Brain microvascular endothelial cell (primary cell): ENCODE data around the gene RNASE7.

Source experiments
- DNase-seq: peaks from one replicate; pipeline ENCODE4 v3.0.0-alpha.2; 2020
- H3K27ac ChIP-seq: fragments of 250-450 bp; sonication (Bioruptor Pico); 2 replicates; pipeline ENCODE4 v1.5.1; 2020; ENCODE audit warnings: mild to moderate bottlenecking, moderate library complexity
- H3K27me3 ChIP-seq: fragments of 250-450 bp; sonication (Bioruptor Pico); replicated peaks from 2 replicates; pipeline ENCODE4 v1.5.1; 2020; ENCODE audit warnings: mild to moderate bottlenecking
- H3K36me3 ChIP-seq: fragments of 250-450 bp; sonication (Bioruptor Pico); replicated peaks from 2 replicates; pipeline ENCODE4 v1.5.1; 2020; ENCODE audit warnings: mild to moderate bottlenecking
- H3K4me3 ChIP-seq: 2 replicates; pipeline ENCODE4 v1.5.1; 2011; ENCODE audit warnings: low read depth, mild to moderate bottlenecking, control low read depth, low read length, moderate library complexity
- in situ Hi-C: cut with HindIII; loops from 2 replicates; pipeline ENCODE4 v1.10.0; 2017; ENCODE audit warnings: low sequenced_read_pairs, low pct_ligation_motif_present
- TF ChIP-seq, protein P1 (sequence below): IDR thresholded peaks from 2 replicates; pipeline ENCODE4 v1.5.1; 2011; ENCODE audit warnings: low read depth, mild to moderate bottlenecking, moderate library complexity, low read length, control low read depth, inconsistent platforms; ENCODE audit errors: missing control alignments

The RNASE7 gene

DNA sequence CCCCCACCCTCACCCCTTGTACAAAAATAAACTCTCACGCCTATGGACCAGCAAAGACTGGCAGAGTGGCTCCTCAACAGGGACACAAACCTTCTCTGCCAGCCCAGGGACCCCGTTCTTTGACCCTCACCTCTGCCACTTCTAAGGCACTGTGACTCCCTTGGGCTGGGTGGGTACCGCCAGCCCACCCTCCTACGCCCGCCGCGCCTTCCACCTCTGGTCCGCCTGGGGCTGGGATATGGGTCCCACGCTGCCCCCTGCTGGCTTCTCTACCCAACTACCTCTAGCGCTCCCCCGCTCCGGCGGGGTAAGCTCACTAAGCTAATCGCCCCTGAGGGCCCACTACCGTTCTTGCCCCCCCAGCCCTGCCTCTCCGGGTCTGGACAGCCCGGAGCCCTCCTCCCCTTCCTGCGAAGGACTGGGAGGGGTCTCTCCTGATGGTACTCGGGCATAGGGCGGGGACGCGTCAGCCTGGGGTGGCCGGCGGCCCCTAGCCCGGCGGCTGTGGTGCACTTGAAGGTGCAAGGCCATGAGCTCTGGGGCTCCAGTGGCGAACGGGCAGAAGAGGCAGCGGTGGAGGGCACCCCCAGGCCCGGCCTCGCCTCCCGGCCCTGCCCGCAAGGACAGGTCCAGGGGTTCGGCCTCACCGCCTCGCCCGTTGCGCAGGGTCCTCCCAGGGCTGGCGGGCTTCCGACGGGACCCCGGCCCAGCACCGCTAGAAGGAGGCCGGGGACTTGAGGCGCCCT is 48.2 kb downstream of the RNASE7 start:
- DNase-seq: no peak
- H3K27me3 ChIP-seq: no peaks in the 10 kb centered on the region
- in situ Hi-C loops: no loop called here
- H3K36me3 ChIP-seq: peaks cover 20% of the 10 kb centered on the region
- H3K27ac ChIP-seq: no peak overlapping the region
- TF ChIP-seq, protein P1, sequence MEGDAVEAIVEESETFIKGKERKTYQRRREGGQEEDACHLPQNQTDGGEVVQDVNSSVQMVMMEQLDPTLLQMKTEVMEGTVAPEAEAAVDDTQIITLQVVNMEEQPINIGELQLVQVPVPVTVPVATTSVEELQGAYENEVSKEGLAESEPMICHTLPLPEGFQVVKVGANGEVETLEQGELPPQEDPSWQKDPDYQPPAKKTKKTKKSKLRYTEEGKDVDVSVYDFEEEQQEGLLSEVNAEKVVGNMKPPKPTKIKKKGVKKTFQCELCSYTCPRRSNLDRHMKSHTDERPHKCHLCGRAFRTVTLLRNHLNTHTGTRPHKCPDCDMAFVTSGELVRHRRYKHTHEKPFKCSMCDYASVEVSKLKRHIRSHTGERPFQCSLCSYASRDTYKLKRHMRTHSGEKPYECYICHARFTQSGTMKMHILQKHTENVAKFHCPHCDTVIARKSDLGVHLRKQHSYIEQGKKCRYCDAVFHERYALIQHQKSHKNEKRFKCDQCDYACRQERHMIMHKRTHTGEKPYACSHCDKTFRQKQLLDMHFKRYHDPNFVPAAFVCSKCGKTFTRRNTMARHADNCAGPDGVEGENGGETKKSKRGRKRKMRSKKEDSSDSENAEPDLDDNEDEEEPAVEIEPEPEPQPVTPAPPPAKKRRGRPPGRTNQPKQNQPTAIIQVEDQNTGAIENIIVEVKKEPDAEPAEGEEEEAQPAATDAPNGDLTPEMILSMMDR: peak; percentile 75
- H3K4me3 ChIP-seq: no peak overlapping the region

DNA sequence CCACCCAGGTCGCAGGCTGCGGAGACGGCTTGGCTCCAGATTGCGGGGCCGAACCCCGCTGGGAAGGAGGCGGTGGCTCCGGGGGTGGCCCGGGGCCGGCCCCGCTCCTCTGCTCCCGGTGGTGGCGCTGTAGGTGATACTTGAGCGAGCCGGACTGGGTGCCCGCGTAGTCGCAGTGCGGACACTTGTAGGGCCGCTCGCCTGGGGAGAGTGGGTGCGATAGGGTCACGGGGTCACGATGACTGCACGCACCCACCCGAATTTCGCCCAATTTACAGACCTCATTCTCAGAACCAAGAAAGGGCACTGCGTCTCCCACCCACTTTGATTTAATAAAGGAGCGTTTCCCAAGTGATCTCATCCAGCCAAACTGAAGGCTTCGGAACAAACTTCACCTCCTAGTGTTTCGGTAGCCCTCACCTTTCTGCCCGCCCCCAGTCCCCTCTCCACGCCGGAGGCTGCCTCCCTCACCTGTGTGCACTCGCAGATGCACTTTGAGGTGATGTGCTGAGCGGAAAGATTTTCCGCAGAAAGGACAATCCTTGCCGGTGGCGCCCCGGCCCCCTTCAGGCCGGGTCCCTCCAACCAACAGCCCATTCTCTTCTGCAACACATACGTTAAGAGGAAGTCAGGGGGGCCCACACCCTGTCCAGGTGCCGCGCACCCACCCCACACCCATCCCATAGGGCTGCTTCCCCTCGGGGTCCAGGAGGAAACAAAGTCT is 48.9 kb downstream of the RNASE7 start:
- in situ Hi-C loops: no loop called here
- H3K4me3 ChIP-seq: no peak overlapping the region
- TF ChIP-seq, protein P1: peak; percentile 14
- H3K27ac ChIP-seq: no peak overlapping the region
- peaks cover 12% of the 10 kb centered on the region for H3K36me3 ChIP-seq
- no peak for DNase-seq
- no peaks in the 10 kb centered on the region for H3K27me3 ChIP-seq

DNA sequence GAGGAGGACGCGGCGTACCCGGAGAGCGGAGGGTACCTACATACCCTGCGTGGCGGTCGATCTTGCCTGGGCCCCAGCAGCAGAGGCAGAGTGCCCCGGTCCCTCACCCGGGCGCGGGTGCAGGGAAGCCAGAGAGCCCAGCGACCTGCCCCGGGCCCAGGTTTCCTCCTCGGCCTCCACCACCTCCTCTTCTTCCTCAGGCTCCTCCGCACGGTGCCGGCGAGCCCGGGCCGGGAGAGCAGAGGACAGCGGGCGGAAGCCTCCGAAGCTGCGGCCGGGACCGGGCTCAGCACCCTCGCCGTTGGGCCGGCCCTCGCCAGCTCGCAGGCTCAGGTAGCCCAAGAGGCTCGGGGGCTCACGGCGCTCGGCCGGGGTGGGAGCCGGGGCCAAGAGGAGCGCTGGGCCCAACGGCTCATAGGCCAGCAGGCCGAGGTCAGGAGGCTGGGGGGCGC is 49.7 kb downstream of the RNASE7 start:
- Histone ChIP-seq H3K4me3 (no peak overlapping the region), H3K27me3 (no peaks in the 10 kb centered on the region), H3K36me3 (peaks cover 7% of the 10 kb centered on the region), H3K27ac (no peak overlapping the region)
- TF ChIP-seq, protein P1: no peak
- DNase-seq: no peak
- in situ Hi-C loops: no loop called here

DNA sequence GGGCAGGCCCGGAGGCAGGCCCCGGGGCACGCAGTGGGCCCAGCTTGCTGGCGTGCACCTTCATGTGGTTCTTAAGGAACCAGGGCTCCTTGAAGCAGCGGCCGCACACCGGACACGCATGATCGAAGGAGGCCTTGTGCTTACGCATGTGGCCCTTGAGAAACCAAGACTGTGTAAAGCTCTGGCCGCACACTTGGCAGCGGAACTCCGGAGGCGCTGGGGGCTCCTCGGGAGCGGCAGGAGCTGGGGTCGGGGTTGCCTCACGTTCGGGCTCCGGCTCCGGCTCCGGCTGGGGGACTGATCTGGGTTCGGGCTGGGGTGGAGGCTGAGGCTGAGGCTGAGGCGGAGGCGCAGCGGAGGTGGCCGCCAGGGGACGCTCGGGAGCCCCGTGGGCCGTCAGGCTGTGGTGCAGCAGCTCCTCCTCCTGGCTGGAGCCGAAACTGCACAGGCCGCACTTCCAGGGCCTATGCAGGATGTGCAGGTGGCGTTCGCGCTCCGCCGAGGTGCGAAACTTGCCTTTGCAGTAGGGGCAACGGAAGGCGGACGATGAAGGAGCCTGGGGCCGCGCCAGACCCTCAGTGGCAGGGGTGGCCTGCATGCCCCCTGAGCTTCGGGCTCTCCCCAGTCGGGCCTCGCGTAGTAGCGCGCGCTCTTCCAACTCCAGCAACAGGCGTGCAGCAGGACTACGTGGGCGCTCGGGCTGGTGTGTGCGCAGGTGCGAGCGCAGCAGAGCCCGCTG is 50.3 kb downstream of the RNASE7 start:
- Histone ChIP-seq H3K4me3 (no peak overlapping the region), H3K27me3 (no peaks in the 10 kb centered on the region), H3K27ac (no peak overlapping the region), H3K36me3 (peaks cover 7% of the 10 kb centered on the region)
- TF ChIP-seq, protein P1: peak; percentile 100
- in situ Hi-C loops: no loop called here
- DNase-seq: peak; percentile 61

DNA sequence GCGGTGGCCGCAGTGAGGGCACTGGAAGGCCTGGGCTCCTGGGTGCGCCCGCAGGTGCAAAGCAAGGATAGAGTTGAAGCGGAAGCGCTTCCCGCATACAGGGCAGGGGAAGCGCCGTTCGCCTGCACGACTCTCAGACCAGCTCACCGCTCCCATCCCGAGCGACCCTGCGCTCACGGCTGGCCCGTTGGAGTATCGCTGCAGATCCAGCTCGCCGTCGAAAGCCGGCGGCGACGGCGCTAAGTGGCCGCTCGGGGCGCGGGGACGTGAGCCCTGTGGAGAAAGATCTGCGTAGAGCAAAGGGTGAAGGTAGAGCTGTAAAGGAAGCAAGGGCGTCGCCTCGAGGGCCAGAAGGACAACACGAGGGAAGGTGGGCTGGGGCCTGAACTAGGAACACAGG is 50.9 kb downstream of the RNASE7 start:
- TF ChIP-seq, protein P1: no peak
- no peak overlapping the region for H3K27ac ChIP-seq
- peaks cover 7% of the 10 kb centered on the region for H3K36me3 ChIP-seq
- H3K27me3 ChIP-seq: no peaks in the 10 kb centered on the region
- DNase-seq: no peak
- in situ Hi-C loops: no loop called here
- H3K4me3 ChIP-seq: no peak overlapping the region
